Head of caudate nucleus (tissue), 42 donors: ENCODE measurements around the gene FAM174A.
A peak's percentile ranks its signal among the peaks of the same experiment; 100 is the strongest.
"Not testable (repeated sequence)": the region's sequence is repeated elsewhere in the genome, so short reads cannot be mapped to it uniquely, and the experiment has no call there.

ENCODE experiments used
- DNase-seq, 42 donors: peaks; one replicate each; pipeline versions ENCODE4 v3.0.0 to v3.0.0-alpha.2; 2020 to 2021; ENCODE audit warnings: mixed read lengths in 7 of 42
- intact Hi-C: fragments of 100-400 bp; cut with DNase I; formaldehyde crosslinking; loops from one replicate; pipeline ENCODE4 v1.15.0; 2022

Gene FAM174A

DNA sequence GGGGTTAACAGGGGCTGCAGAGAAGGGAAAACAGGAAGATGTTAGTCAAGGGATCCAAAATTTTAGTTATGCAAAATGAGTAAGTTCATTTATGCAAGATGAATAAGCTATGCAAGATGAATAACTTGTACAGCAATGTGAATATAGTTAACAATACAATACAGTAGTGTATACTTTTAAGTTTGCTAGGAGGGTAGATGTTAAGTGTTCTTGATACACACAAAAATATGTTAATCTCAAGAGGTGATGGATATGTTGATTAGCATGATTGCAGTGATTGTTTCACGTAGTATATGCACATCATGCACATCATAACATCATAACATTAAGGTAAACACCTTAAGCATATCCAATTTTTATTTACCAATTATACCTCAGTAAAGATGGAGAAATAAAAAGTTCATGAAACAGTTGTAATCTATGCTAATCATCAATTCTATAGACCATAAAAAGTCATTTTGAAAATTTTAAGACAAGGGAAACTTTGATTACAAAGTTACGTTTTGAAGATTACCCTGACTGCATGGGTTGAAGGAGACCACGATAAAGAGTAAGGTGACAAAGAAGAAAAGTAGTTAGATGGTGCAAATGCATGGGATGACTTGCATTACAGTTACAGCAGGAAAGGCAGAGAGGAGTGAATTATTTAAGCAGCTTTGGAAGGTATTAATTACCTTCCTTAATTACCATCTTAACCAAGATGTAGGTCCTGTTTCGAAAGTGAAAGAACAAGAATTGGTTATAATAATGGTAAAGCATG lies 31.4 kb downstream of the FAM174A start:
- no peak for DNase-seq
- intact Hi-C loops = no loop called here

DNA sequence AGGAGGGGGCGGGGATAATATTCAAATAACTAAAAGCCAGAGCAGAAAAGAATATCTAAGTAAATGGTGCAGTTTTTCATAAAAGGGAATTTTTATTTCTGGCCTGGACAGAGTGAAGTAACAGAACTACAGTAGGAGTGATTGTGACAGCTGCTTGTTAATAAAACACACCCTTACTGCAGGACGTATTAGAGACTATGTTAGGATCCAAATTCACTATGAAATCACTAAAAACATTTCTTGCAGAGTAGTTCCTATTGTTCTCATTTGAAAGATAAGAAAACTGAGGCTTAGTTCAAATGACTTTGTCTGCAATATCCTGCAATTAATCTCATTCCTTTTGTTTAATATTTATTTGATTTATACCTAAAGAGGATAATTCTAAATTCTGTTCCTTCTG lies 39.5 kb downstream of the FAM174A start:
- DNase-seq = no peak
- intact Hi-C loops = no loop called here

DNA sequence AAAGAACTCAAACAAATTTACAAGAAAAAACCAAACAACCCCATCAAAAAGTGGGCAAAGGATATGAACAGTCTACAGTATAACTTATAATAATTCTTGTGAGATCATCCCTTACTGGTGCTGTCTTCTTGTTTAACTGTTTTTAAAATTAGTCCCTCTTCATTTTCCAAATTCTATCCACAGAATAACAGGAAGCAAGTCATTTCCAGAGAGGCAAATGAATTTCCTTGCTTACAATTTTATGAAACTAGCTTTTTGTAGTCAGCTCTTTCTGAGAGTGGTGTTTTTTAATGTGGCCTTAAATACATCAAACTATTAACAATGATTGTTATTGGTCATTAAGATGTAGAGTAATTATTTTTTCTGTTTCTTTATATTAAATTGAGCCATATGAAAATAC lies 40.6 kb downstream of the FAM174A start:
- no peak for DNase-seq
- intact Hi-C loops = no loop called here

DNA sequence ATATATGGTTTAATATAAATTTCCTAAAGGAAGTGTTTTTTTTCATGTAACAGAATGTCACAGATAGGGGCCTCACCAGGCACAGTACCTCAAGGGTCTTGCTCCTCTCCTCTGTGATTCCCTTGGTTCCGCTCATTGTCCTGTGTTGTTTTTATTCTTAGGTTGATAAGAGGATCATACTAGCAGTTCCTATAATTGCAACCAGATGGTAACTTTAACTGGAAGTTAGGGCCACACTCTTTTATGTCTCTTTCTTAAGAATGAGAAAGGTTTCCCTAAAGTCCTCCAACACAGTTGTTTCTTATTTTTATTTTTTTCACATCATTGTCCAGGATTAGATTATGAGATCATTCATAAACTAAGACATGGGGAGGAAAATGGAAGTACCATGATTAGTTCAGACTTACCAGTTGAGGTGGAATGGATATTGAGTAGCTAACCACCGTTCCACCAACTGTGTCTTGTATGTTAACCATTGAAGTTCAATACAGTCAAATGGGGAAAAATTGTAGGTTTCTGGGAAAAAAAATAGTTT lies 41.1 kb downstream of the FAM174A start:
- DNase-seq = no peak
- intact Hi-C loops = no loop called here

DNA sequence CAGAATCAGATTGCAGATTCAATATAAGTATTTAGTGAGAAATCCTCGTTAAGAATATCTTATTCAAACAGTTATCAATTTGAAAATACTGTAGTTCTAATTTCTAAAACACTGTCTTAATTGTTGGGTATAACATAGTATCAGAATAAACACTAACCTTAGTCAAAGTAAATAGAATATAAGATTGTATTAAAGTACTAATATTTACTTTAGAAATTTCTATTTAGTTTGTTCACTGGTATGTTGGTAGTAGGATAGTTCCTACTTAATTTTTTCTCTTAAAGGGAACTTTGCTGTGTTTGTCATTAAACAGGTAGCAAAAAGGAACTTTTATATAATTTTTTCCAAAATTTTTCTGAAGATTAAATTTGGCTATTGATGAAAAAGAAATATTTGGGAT lies 42.3 kb downstream of the FAM174A start:
- DNase-seq = no peak
- intact Hi-C loops = no loop called here

DNA sequence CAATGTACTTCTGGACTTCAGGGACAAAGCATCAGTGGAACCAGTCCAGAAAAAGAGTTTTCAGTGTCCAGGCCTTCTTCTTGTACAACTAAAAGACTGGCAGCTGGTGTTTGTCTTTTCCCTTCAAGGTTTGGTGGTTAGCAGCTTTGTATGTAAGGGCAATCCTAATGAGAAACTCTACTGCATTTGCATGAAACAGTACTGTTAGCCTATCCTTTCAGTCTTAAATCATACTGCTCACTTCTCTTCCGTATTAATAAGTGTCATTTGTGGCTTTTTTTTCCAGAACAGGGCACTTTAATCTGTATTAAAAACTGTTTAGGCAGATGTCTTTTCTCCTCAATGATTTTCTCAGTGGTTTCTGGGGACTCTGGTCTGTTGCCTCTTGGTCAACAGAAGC lies 48.9 kb downstream of the FAM174A start:
- intact Hi-C loops = no loop called here
- no peak for DNase-seq

DNA sequence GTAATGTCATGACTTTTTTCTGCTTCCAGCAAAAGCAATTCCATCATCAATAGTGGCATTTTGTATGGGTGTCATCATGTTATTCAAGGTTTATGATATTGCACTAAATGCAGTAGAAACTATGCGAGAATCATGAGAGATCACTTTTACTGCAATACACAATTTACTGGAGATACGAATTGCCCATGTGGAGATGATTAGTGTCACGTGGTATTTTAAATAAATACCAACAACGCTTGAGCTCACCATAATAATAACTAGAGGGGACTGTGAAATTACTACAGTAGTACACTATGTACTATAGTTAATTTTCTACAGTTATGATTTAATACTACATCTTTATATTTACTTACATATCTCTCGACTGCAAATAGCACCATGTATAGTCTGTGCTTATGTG lies 49.7 kb downstream of the FAM174A start:
- intact Hi-C loops = no loop called here
- DNase-seq = no peak

DNA sequence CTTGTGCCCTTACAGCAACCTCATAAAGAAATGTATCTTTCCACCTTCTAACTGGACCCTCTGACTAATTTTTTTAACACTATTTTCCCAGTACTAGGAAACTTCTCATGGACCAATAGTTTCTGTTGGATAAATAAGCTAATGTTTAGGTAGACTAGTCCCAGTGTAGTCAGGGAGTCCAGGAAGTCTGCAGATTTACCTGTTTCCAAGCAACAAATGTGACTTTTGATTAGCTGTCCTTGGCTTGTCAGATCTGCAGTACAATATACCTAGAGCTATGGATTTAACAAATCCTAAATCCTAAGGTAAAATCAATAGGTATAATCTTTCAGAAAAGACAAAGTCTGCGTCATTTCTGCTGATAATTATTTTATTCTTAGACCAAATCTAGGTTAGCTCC lies 55.7 kb downstream of the FAM174A start:
- DNase-seq = no peak
- intact Hi-C loops = no loop called here

DNA sequence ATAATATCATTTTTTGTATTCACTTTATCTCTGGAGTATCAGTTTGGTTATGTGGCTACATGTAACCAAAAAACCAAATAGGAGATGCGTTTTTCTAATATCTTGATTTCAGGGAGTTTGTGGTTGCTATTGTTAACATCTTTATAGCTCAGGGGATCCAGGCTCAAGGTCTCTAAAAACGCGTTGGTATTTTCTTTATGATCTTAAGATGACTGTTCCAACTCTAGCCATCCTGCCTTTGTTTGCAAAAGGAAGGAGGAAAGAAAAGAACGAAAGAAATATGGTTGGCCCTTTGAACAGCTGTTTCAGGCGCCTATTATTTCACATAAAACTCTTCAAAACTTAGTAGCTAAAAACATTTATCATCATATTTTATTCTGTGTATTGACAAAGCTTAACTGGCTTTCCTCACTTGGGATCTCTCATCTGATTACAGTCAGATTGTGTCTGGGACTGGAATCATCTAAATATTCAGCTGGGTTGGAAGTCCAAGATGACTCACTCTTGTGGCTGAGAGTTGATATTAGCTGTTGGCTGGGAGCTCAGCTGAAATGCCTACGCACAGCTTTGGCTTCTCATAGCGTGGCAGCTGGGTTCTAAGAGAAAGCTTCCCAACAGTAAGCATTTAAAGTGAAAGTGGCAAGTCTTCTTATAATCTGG lies 60.1 kb downstream of the FAM174A start:
- intact Hi-C loops = no loop called here
- DNase-seq = peak in 22 of 42 donors; percentile 3 to 56 (median 14)

DNA sequence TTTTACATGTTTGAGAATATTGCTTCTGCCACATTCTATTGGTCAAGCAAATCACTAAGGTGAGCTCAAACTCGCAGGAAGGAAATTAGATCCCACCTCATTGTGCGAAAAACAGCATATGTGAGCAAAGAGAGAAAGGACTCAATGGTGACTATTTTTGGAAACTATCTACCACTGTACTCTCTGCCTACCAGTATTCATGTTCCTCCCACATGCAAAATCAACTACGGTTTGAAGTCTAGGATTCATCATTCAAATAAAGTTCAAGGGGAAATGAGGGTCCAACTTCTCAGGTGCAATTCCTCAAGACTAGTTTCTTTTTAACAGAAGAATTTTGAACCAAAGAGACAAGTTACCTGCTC lies 60.6 kb downstream of the FAM174A start:
- DNase-seq = no peak
- intact Hi-C loops = no loop called here

DNA sequence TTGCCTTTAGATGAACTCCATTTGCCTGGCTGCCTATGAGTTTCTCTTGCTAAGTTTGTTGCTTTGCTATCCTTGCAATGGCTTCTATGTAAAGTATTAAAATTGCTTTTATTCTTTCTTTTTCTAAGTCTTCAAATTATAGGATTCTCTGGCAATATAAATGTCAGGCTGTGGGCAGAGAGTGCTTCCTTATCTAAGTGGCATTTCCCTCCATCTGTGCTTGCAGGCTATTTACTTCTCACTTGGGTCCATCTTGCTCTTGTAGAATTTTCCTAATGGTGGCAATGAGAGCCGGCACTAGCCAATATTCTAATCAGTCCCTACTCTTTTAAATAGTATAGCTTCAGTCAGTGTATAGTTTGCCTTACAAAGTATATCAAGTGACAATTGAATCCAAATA lies 63.3 kb downstream of the FAM174A start:
- intact Hi-C loops = no loop called here

DNA sequence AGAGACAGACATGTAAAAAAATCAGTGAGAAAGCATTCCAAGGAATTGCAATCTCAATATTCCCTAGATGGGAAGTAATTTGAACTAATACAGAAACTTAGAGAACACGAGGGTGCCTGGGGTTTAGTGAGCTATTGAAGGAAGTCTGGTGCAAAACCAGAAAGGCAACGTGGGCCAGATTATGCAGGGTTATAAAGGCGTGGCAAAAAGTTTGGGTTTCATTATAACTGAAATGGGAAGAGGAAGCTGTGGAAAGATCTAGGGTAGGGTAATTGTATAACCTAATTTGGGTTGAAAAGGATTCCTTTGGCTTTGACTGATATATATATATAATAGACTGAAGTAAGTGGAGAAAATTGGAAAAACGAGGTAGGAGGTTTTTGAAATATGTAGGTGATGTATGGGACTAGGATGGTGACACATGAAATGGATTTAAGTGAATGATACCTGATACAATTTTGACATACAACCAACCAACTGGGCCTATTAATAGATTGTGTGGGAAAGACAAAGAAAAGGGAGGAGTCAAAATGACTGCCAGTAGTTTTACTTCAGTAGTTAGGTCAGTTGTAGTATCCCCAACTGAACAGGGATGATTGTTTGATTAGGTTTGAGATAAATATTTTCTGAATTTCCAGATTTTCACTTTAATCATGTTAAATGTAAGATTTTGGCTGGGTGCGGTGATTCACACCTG lies 65.3 kb downstream of the FAM174A start:
- intact Hi-C loops = no loop called here
- no peak for DNase-seq

More for the DNA sequence above, 63.3 kb downstream of the FAM174A start:
- no peak for DNase-seq

DNA sequence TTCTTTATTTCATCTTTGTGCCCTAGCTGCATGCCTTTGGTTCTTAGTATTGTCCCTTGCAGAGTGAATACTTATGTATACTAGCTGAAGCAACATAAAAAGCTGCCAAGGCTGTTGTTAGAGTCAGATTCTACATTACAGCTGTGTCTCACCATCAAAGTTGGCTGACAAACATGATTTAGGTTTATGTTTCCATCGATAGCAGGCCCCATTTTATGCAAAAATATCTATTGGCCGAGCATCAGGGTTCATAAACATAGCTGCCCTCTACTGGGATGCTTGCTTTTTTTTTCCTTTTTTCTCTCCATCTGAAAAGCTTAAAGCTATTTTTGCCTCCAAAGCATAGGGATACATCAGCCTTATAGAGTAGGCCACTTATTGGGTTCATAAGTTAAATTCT lies 68.0 kb downstream of the FAM174A start:
- DNase-seq = no peak
- intact Hi-C loops = no loop called here

DNA sequence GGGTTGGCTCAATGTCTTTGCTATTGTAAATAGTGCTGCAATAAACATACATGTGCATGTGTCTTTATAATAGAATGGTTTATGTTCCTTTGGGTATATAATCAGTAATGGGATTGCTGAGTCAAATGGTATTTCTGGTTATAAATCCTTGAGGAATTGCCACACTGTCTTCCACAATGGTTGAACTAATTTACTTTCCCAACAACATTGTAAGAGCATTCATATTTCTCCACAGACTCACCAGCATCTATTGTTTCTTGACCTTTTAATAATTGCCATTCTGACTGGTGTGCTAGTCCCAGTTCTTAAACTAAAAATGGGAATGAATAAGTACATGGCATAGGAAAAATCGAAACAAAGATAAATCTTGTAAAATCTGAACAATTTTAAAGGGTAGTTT lies 68.8 kb downstream of the FAM174A start:
- intact Hi-C loops, DNase-seq: not testable (repeated sequence)

DNA sequence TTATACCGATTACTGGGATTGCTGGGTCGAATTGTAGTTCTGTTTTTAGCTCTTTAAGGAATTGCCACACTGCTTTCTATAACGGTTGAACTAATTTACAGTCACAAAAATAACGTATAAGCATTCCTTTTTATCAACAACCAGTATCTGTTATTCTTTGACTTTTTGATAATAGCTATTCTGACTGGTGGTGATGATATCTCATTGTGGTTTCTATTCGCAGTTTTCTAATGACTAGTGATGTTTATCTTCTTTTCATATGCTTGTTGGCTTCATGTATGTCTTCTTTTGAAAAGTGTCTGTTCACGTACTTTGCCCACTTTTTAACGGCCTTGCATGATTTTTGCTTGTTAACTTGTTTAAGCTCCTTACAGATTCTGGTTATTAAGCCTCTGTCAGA lies 74.4 kb downstream of the FAM174A start:
- DNase-seq = no peak
- intact Hi-C loops = no loop called here

DNA sequence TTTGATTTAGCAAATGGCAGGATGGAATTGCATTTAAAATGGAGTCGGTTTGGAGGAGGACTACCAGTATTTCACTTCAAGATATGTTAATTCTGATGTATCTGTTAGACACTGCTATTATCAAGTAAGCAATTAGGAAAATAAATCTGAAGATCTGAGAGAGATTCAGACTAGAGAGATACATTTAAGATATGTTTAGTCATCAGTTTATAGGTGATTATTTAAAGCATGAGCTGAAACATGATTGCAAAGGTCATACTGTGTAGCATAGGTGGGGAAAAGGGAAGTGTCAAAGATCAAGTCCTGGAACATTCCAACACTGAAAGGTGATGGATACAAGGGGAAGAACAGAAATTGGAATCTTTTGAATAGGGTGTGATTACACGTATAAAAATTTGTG lies 79.1 kb downstream of the FAM174A start:
- DNase-seq = no peak
- intact Hi-C loops = no loop called here

DNA sequence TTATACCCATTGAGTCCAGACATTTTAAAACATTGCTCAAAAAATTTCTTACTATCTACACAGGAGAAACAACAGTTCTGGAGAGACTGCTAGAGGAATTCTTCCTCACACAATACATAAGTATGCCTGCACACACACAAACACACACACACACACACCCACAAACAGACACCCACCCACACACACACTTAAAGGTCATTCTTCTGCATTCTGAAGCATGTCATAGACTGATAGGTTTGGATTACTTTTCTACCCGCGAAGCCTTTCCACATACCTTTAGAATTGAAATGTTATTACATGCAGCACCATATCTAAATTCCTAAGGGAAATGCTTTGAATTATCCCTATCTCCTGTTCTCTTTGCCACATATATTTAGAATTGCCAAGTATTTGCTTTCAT lies 80.2 kb downstream of the FAM174A start:
- intact Hi-C loops = no loop called here
- DNase-seq = no peak

DNA sequence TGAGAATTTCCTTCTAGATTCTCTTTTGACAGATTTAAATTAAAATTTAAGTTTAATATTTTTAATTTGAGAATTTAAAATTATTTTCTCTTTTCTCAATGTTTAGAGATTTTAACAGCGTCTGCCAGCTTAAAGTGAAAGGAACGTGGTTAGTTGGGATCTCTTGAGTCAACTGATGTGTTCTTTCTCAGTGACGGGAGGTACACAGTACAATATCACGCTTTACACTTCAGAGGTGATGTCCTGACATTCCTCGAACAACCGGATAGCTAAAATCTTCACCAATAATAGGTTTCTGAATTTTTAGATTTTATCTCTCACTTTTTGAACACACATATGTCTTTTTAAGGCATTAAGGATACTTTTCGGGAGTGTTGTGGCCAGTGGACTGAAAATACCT lies 81.1 kb downstream of the FAM174A start:
- no peak for DNase-seq
- intact Hi-C loops = no loop called here

DNA sequence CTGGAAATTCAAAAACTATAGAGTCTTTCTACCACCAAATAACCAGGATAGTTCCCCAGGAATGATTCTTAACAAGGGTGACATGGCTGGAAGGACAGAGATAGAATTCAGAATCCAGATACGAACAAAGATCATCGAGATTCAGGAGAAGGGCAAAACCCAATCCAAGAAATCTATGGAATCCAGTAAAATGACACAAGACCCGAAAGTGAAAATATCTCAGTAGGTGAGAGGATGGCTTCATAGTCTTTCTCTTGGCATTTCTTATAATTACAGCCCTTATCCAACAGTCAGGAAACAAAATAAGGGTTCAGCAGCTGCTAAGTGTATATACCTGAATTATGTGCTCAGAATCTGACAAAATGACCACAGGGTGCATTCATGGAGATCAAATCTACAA lies 81.8 kb downstream of the FAM174A start:
- intact Hi-C loops = no loop called here
- DNase-seq = no peak

DNA sequence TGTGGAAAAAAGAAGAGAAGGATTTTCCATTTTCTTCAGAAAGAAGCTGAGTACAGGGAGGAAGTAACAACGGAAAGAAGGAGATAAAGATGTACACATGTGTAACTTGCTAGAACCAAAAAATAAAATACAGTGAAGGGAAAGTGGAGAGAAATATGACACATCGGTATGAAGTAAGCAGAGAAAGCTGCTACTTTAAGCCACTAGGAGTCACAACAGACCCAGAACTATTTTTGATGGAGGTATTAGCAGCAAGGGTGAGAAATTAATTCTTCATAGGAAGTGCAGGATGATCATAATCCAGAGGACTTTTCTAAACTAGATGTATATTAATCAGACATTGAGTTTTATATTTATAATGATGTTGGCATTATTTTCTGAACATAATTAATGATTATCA lies 88.5 kb downstream of the FAM174A start:
- DNase-seq = peak in 1 of 42 donors; percentile 14
- intact Hi-C loops = no loop called here
